AG20443 (cell line): ENCODE data around the gene ZNF101.

Experiments
- DNase-seq: peaks from one replicate; pipeline ENCODE4 v3.0.0; 2012; ENCODE audit warnings: low spot score, mixed read lengths

ZNF101 gene

DNA sequence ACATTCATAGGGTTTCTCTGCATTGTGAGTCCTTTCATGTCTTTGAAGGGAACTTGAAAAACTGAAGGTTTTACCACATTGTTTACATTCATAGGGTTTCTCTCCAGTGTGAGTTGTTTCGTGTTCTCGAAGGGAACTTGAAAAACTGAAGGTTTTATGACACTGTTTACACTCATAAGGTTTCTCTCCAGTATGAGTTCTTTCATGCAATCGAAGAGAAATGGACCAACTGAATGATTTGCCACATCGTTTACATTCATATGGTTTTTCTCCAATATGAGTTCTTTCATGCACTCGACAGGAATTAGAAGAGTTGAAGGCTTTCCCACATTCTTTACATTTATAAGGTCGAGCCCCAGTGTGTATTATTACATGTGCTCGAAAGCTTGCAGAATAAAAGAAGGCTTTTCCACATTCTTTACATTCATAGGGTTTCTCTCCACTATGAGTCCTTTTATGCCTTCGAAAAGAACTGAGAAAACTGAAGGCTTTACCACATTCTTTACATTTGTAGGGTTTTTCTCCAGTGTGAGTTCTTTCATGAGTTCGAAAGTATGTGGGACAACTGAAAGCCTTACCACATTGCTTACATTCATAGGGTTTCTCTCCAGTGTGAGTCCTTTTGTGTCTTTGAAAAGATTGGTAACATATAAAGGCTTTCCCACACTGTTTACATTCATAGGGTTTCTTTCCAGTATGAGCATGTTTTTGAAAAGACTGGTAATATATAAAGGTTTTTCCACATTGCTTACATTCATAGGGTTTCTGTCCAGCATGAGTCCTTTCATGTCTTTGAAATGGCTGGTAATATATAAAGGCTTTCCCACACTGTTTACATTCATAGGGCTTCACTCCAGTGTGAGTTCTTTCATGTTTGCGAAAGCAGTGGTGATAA, 43.5 kb downstream of the ZNF101 start:
- no peak for DNase-seq

DNA sequence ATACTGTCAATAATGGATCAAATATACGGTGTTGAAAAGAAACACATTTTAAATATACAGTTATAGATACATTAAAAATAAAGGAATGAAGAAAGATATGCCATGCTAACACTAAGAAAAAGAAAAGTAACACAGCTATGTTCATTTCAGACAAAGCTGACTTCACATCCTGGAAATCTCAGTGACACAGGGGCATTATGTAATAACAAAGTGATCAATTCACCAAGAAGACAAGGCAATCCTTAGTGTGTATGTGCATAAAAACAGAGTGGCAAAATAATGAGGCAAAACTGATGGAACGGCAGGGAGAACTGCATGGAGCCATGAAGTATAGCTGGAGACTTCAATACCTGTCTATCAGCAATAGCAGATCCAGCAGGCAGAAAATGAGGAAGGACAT, 51.2 kb downstream of the ZNF101 start:
- no peak for DNase-seq

DNA sequence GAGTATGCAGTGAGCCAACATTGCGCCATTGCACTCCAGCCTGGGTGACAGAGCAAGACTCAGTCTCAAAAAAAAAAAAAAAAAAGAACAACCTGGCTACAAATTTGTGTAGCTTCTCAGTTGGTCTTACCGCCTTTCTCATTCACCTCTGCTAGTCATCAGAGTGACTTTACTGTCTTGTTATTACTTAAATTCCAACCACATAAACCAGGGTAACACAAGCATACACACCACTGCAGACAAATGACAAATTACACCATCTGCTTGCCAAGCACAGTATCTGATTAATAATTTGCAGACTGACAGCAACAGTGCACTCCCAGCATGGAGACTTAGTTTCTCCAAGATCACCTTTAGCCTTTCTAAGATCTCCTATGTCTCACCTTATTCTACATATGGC, 53.3 kb downstream of the ZNF101 start:
- DNase-seq: no peak

DNA sequence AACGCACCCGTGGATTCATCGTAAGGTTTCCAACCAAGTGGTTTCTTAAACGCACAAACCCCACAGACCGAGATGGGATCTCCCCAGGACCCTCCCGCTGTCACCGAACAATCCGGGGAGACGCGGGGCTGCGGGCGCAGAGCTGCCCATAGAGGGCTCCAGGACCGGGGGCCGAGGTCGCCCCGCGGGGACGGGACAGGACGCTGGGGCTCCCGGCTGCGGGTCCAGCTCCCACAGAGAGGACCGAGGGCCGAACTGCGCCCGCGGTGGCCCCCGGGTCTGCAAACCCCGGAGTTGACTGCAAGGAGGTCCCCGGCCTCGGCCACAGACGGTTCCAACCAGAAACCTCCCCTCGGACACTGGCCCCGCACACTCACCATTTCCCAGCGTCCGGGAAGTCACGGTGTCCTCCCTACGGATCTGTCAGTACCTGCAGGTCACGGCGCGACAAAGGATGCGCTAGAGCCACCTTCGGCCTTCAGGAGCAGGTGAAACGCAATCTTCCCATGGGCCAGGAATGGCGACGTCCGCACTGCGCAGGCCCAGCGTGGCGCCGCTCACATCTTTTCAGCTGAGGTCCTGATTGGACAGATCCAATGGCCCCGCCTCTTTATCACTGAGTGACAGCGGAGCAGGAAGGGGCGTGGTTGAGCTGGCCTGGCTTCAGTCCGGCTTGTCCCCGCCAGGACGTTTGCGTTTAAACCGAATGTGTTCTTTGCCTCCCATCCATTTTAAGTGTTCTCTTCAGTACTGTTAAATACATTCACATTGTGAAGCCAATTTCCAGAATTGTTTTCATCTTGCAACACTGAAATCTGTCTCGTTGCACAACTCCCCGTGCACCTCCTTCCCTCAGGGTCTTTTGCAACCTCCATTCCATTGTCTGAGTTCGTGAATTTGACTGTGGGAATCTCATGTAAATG, 64.2 kb downstream of the ZNF101 start, which contains the start of gene ZNF14:
Gene ZNF14 (minus strand): TSS at position 534 of the 923 bp plus-strand sequence. CDS start 154 bp downstream, at position 380.
- DNase-seq: peak; percentile 100
